Activated CD8-positive, alpha-beta memory T cell treated with anti-CD3 and anti-CD28 coated beads, Interleukin-2, amount 50 U/mL, for 24 hours (primary cell): Measurements from ENCODE around the gene POLD2.
"Not testable (repeated sequence)": the region's sequence is repeated elsewhere in the genome, so short reads cannot be mapped to it uniquely, and the experiment has no call there.

Experiments
- DNase-seq: peaks from one replicate; pipeline ENCODE4 v3.0.0-alpha.2; 2020; ENCODE audit errors: extremely low read depth

Gene POLD2

GRCh38 chr7:44139311-44140010, 16.1 kb upstream of the POLD2 start:
- DNase-seq: no peak

DNA sequence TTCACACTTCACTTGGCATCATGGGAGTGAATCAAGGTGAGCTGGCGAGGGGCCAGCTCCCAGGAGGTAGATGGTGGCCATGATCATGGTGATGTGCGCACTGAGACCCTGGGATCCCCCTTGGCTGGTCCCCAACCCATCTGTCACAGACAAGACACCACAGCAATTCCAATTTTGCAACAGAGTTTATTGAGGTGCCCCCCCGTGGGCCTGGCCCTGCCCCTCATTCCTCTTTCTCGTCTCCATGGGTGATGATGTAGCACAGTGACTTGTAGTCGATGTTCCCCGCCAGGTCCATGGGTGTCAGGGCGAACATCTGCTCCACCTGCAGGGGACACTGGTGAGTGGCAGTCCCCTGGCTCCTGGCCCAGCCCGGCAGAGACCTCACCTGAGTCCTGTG, 15.3 kb upstream of the POLD2 start:
- no peak for DNase-seq

- DNase-seq: no peak
Observed at GRCh38 chr7:44136731-44137130, 13.4 kb upstream of the POLD2 start.

GRCh38 chr7:44134943-44135628, 11.7 kb upstream of the POLD2 start:
- DNase-seq: no peak

GRCh38 chr7:44133295-44133694, 9.9 kb upstream of the POLD2 start:
- DNase-seq: no peak

DNA sequence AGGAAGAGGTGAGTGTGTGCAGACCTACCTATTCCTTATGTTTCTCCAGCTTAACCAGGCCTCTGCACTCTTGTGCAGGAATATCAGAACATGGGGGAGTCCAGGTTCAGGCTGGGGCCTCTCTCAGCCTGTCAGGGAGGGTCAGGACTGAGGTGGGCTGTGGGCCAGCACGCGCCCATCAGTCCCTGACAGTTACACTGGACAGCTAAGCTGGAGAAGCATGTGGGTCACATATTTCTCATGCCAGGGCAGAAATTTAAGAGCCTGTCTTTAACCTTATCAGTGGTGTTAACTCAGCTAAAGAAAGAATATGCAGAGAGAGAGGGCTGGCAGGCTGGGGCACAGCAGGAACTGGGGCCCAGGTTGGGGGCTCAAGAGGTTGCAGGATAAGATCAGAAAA, 8.7 kb upstream of the POLD2 start:
- DNase-seq: no peak

DNA sequence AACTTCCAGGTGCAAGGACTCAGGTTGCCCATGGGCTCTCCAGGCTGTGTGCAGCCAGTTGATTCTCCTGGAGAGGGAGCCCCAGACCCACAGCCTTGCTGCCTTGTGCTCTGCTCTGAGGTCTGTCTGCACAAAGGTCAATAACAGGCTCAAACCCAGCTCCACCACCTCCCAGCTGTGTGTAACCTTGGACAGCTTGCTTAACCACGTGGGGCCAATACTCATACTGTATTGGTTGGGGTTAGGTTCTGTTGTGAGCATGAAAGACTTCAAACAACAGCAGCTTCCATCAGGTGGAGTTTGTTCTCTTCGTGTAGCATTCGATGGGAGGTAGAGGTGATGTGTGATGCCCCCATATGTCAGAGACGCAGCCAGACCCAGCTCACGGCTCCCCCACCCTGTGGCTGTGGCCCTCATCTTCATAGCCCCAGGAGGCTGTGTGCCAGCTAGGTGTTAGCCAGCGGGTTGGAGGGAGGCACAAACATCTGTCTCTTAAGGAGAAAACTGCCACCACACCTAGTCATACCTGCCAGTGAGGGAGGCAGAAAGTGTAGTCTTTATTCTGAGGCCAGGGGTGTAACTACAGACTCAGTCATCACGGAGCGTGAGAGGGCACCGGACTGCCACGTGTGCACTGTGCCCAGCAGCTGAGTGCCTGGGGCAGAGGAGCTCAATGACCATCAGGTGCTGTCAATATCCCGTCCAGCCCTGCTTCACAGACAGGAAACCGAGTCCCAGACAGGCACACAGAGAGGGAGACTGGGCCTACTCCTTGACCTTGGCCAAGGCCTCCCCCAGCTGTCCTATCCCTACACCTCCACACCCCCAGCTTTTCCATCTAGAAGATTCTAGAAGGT, 8.1 kb upstream of the POLD2 start:
- no peak for DNase-seq

DNA sequence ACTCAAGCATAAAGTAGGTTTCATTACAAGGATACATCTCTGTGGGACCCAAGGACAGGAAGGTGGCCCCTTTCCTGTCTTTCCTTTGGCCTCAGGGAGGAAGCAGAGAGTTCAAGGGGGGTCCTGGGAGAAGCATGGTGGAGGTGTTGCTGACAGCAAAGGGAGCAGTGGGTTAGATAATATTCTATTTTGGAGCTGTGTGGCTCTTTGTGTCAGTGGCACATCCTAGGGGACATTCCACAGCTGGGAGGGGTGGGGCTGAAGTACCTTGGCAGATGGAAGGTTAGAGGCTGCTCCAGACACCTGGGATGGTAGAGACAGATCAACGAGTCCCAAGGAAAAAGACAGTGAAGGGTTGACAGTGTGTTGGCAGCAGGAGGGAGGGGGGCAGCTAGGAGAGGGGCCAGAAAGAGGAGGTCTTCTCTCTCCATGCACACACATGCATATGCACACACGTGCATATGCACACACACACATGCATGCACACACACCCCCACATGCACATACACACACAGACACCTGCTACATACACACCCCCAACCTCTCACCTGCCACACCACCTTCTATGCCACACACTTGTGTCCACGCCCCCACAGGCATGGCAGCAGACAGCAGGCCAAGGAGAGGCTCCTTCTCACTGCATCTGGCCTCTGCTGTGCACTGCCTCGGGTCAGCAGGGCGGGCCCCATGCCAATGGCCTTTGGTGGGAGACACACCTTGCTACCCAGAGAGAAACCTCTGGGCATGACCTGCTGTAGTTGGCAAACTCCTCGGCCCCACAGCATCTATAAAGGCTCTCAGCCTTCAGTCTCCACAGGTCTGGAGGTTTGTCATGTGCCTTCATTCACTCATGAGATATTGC, 5.6 kb upstream of the POLD2 start:
- DNase-seq: no peak

DNA sequence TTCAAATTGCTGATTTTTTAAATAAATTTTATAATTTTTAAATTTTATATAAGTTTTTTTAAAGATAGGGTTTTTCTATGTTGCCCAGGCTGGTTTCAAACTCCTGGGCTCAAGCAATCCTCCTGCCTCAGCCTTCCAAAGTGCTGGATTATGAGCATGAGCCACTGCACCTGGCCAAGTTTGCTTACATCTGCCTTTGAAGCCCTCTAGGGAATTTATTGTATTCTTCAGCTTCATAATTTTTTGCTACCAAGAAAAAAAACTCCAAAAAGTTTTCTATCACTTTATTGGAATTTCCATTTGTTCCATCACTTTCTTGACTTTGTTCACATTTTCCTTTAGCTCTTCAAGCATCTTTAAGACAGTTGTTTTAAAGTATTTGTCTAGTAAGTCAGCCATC, 3.8 kb upstream of the POLD2 start:
- DNase-seq: no peak

DNA sequence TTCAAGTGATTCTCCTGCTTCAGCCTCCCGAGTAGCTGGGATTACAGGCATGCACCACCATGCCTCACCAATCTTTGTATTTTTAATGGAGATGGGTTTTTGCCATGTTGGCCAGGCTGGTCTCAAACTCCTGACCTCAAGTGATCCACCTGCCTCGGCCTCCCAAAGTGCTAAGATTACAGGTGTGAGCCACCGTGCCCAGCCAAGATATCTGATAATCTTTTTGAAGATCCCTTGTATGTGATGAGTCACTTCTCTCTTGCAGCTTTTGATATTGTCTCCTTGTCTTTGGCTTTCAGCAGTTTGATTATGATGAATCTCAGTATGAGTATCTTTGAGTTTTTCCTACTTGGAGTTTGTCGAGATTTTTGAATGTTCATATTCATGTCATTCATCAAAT, 3.2 kb upstream of the POLD2 start:
- not testable (repeated sequence) for DNase-seq

- no peak for DNase-seq
Observed at GRCh38 chr7:44124822-44125202, 1.5 kb upstream of the POLD2 start.

DNA sequence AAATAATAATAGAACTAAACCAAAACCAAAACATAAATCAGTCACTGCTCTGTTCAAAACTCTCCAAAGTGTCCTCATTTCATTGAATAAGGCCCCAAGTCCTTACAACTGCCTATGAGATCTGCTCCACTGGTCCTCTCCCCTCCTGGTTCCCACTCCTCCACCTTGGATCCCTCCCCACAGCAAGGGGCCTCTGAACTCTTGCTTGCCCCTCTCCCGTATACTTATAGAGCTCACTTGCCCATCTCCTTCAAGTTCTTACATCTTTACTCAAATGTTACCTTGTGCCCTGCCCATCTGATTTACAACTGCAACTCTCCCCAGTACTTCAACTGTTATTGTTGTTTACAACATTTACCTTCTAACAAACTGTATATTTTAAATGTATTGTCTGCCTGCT, 819 bp downstream of the POLD2 start:
- no peak for DNase-seq

DNA sequence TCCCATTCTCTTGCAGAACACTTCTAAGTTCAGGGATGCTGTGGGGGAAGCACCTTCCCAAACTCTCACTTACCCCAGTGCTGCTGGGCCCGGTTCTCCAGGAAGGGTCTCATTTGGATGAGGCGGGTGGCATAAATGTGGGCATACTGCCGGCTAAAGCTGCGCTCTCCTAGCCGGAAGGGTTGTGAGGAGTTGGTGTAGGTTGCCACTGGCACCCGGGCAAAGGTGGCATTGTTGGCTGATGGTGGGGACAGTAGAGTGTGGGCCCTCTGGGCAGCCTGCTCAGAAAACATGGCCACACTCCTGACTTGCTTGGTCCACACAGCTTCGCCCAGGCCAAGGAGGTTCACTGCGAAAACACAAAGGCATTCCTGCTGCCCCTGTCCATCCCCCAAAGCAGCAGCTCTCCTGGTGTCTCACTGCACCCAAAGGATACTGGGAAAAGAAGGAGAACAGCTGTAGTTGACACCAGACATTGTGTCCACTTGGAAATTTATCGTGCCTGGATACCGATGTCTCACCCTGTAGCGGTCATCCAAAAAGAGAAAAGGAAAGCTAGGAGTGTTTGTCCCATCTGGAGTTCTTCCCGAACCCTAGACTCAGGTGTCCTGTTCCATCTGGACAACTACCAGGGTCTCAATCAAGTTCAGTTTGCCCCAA, 1.5 kb downstream of the POLD2 start:
- DNase-seq: no peak

GRCh38 chr7:44120395-44120794, 3.0 kb downstream of the POLD2 start:
- DNase-seq: no peak

DNA sequence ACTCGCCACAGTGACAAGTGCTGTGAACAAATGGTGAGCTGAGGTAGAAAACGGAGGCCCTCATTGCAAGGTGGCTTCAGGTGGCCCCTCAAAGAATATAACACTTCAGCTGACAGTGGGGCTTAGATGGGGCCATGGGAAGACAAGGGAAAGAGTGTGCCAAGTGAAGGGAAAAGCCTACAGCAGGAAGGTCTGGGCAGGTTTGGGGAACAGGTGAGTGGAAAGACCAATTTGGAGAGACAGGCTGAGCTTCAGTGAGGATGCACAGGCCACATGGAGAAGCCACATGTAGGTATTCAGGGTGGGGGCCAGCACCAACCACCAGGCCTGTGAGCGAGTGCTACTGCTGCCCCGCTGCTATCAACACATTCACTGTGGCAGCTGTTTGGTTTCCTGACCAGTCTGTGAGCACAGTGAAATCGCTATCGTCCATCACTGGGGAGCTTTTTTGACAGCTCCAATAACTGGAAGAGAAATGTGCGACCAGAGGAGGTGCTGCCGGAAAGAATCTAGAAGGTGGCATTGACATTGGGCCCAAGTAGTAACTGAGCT, 3.4 kb downstream of the POLD2 start:
- DNase-seq: no peak

DNA sequence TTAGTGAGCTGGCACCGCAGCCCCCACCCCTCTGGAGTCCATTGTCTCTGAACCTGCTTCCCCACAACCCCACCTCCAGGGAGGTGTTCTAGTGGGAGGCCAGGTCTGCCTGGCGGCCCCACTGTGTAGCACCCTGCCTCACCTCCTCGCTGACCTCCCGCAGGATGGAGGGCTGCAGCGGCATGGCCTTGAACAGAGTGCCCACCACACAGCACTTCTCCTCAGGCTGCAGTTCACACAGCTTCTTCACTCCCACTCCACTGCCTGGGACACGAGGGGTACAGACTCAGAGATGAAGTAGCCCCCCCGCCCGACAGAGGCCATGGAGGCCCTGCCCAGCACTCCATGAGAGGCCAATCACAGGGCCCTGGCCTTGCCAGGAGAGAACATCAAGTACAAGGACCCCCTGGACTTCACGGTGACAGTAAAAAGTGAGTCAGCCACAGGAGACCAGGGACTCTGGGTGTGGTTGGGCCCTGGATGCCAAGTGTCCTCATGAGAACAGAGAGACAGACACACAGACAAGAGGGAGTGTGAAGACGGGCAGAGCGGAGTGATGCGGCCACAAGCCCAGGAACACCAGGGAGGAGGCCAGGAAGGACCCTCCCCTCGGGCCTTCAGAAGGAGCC, 5.4 kb downstream of the POLD2 start:
- DNase-seq: no peak

- DNase-seq: no peak
Observed at GRCh38 chr7:44116789-44117666, 6.3 kb downstream of the POLD2 start.

DNA sequence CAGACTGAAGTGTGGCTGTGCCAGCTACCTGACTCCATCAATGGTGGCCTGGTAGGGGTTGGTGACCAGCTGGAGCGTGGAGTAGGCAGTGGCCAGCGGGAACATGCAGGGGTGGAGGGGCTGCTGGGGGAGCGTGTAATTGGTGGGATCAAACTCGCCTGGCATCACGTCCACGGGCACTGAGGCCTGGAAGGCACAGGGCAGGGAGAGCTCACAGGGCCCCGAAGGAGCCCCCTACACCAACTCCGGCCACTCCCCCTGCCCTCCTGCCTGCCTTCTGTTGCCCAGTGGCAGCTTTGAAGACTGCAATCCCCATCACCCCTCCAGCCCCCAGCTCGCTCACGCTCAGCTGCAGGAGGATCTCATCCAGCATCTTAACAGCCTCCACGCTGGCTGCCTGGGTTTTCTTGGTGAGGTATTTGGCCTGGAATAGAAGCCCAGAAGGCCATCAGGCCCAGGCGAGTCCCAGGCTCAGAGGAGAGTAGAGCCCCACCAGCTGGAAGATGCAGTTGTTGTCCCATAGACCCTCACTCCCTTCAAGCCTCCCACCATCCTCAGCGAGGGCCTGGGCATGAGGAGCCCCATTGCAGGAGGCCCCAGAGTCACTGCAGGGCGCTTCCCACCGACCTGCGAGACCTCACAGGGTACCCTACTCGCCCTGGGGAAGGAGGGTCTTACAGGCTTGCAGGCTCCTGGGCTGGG, 7.1 kb downstream of the POLD2 start:
- DNase-seq: no peak
